Measurements from ENCODE around the gene FAM117B.
"Not testable (repeated sequence)": the region's sequence is repeated elsewhere in the genome, so short reads cannot be mapped to it uniquely, and the experiment has no call there.

The FAM117B gene

GRCh38 chr2:202700075-202700901 is 65.5 kb downstream of the FAM117B start:
- no peak for DNase-seq (ENCODE audit: low read depth in 1 of 2, low spot score in 1 of 2)

DNA sequence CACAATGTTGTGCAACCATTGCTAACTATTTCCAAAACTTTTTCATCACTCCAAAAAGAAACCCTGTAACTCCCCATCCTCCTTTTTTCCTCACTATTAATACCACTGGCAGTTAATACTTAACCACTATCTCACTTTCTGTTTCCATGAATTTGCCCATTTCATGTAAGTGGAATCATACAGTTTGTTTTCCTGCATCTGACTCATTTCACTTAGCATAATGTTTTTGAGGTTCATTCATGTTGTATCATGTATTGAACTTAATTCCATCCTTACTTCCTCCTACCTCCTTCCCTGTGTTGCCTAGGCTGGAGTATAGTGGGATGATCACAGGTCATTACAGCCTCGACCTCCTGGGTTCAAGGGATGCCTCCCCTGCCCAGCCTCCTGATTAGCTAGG is 68.3 kb downstream of the FAM117B start:
- DNase-seq (ENCODE audit: low read depth in 1 of 2, low spot score in 1 of 2), result no peak

DNA sequence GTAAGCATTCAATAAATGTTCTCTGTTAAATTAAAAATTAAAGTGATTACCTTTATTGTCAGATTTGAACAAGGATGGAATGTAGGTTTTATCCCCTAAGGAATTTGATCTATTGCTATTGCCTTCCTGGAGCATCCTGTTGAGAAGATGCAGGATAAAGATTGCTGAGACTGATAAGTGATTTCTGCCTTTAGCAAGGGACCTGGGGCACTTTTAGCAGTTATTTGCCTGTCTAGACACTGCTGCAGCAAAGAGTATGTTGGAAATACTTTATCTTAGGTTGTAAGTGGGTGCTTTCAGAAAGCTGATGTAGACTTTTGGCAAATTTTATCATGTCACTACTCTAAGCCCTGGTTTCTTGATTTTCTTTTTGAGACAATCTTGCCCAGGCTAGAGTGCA is 69.5 kb downstream of the FAM117B start:
- no peak for DNase-seq (ENCODE audit: low read depth in 1 of 2, low spot score in 1 of 2)

DNA sequence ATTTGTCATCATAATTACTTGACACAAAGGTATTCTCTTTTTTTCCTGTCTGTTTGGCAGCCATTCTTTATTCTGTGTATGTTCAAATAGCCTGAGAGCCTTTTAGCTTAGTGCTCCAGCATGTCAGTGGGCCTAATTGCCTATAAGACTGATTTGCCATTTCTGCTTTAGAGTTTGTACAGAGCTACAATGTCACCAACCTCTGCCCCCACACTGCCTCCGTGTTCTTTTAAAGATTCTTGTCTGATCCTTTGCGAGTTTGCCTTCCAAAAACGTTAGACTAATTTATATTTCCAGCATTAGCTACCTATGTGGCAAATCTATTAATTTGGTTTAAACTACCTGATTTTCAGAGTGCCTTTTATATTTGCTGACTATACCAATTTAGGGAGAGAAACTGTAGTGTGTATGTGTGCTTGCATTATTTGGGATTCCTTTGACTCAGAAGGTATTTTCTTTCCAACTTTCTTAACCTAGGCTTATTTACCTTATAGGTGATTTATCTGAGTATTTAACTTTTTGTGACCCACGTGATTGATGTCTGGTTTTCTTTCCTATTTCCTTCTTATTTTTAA is 70.8 kb downstream of the FAM117B start:
- no peak for DNase-seq (ENCODE audit: low read depth in 1 of 2, low spot score in 1 of 2)

- not testable (repeated sequence) for DNase-seq (ENCODE audit: low read depth in 1 of 2, low spot score in 1 of 2)
Measured at GRCh38 chr2:202714971-202715935, 80.5 kb downstream of the FAM117B start.

GRCh38 chr2:202716114-202716718 is 81.4 kb downstream of the FAM117B start:
- no peak for DNase-seq (ENCODE audit: low read depth in 1 of 2, low spot score in 1 of 2)

- DNase-seq (ENCODE audit: low read depth in 1 of 2, low spot score in 1 of 2), result no peak
Measured at GRCh38 chr2:202716953-202717597, 82.3 kb downstream of the FAM117B start.

DNA sequence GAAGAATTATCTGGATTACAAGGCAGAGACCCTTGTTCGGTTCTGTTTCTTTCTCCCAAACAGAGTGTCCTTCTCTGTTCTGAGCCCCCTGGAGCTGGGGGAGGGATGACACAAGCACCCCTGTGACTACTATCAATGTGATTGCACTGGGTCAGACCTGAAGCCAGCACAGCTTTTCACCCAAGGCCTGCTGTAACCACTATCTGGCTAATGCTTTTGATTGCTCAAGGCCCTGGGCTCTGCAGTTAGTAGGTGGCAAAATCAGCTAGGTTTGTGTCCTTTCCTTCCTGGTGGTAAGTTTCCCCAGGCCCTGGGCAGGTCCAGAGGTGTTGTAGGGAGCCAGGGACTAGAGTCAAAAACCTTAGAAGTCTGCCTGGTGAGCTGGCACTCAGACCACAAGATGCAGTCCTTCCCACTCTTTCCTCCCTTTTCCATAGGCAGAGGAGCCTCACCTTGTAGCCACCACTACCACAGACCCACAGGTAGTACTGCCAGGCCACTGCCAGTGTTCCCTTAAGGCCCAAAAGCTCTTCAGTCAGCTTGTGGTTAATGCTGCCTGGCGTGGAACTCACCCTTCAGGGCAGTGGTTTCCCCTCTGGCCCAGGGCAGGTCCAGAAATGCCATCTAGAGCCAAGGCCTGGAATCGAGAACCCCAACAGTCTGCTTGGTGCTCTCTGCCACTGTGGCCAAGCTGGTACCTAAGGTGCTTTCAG is 83.0 kb downstream of the FAM117B start:
- no peak for DNase-seq (ENCODE audit: low read depth in 1 of 2, low spot score in 1 of 2)

DNA sequence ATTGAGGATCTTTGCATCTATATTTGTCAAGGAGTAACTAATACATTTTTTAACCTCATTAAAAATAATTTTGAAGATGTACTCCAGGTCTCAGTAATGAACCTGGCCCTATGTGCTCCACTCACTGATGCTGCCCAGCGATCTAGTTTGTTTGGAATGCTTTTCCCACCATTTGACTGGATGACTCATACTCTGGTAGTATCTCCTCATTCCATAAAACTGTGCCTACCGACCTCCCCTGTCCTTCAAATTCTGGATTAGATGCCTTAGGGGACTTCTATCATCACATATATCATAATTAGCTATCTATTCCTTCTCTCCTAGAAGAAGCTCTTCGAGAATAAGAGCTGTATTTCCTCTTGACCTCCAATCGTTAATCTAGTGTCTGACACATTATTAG is 83.8 kb downstream of the FAM117B start:
- no peak for DNase-seq (ENCODE audit: low read depth in 1 of 2, low spot score in 1 of 2)

DNA sequence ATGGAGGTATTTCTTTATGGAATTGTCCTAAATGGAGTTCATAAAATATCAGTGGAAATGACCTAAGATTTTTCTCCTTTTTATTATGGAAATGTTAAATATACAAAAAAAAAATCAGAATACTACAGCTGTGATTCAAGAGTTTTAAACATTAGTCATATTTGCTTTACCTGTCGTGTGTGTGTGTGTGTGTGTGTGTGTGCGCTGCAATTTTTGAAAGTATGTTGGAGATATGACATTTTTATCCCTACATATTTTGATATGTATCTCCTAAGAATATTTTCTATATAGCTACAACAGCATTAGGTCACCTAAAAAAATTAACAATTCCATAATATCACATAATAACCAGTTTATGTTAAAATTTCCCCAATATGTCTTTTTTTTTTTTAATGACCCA is 85.5 kb downstream of the FAM117B start:
- no peak for DNase-seq (ENCODE audit: low read depth in 1 of 2, low spot score in 1 of 2)

- no peak for DNase-seq (ENCODE audit: low read depth in 1 of 2, low spot score in 1 of 2)
Measured at GRCh38 chr2:202721621-202722020, 86.9 kb downstream of the FAM117B start.

GRCh38 chr2:202723746-202724145 is 89.0 kb downstream of the FAM117B start:
- no peak for DNase-seq (ENCODE audit: low read depth in 1 of 2, low spot score in 1 of 2)

- no peak for DNase-seq (ENCODE audit: low read depth in 1 of 2, low spot score in 1 of 2)
Measured at GRCh38 chr2:202726070-202726469, 91.3 kb downstream of the FAM117B start.

GRCh38 chr2:202736826-202737225 is 102.1 kb downstream of the FAM117B start:
- no peak for DNase-seq (ENCODE audit: low read depth in 1 of 2, low spot score in 1 of 2)

DNA sequence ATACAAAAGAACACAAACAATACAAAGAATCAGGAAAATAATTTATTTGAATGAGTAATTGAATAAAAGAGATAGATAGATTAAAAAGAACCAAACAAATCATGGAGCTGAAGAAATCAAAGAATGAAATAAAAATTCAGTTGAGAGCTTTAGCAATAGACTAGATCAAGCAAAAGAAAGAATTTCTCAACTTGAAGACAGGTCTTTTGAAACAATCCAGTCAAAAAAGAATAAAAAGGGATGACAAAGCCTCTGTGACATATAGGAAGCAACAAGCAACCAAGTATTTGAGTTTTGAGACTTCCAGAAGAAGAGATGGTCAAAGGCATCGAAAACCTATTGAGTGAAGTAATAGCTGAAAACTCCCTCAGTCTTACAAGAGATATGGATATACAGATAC is 108.8 kb downstream of the FAM117B start:
- no peak for DNase-seq (ENCODE audit: low read depth in 1 of 2, low spot score in 1 of 2)

GRCh38 chr2:202749477-202749876 is 114.7 kb downstream of the FAM117B start:
- no peak for DNase-seq (ENCODE audit: low read depth in 1 of 2, low spot score in 1 of 2)

- no peak for DNase-seq (ENCODE audit: low read depth in 1 of 2, low spot score in 1 of 2)
Measured at GRCh38 chr2:202750763-202751427, 116.1 kb downstream of the FAM117B start.

GRCh38 chr2:202752071-202752470 is 117.3 kb downstream of the FAM117B start:
- DNase-seq (ENCODE audit: low read depth in 1 of 2, low spot score in 1 of 2), result no peak

GRCh38 chr2:202754936-202755335 is 120.2 kb downstream of the FAM117B start:
- no peak for DNase-seq (ENCODE audit: low read depth in 1 of 2, low spot score in 1 of 2)

GRCh38 chr2:202756598-202756997 is 121.8 kb downstream of the FAM117B start:
- no peak for DNase-seq (ENCODE audit: low read depth in 1 of 2, low spot score in 1 of 2)
